ENCODE measurements around the gene EML6.

EML6 gene

GRCh38 chr2:54760310-54760709, 36.8 kb downstream of the EML6 start:
- TF ChIP-seq CTCF (IDR thresholded peaks at IDR 0.05; ENCODE audit: low read depth, low read length) = no peak
- no peak for TF ChIP-seq MYC (IDR thresholded peaks at IDR 0.05; ENCODE audit: low read depth, low read length)
- no peak for TF ChIP-seq POLR2A (IDR thresholded peaks at IDR 0.05; ENCODE audit: extremely low read depth, insufficient read length)
- TF ChIP-seq MAX (IDR thresholded peaks at IDR 0.05; ENCODE audit: low read depth, low read length) = no peak
- DNase-seq (ENCODE audit: low read depth) = no peak
- no peak overlapping the region for H3K4me3 ChIP-seq (ENCODE audit: low read depth, low read length)

DNA sequence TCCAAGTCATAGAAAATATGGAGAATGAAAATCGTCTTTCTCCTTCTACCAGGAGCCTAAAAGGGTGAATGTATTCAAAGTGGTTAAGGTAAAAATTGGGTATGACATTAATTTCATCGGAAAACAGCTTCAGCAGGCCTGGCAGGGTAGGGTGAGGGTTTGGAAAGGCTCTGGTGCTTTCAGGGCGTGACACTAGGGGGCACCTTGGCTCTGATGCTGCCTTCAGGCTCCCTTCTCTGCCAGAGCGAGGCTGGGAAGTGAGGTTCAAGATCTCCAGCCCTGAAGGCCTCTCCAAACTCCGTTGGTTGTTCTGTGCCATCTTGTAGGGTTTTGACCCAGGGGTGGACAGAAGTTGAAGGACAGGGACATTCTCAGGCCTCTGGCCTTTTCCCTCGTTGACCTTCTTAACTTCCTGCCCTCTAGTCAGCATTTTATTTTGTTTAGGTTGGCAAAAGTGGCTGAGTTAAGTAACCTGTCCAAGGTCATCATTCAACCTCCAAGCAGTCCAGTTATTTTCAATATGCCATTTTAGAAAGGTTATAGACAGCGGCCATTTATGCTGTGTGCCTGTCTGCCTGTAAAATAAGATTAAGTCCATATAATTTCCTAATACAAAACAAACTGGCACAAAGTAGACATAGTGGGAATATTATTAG, 40.3 kb downstream of the EML6 start:
- TF ChIP-seq MYC (IDR thresholded peaks at IDR 0.05; ENCODE audit: low read depth, low read length) = no peak
- peak; percentile 71 for TF ChIP-seq CTCF (IDR thresholded peaks at IDR 0.05; ENCODE audit: low read depth, low read length)
- TF ChIP-seq POLR2A (IDR thresholded peaks at IDR 0.05; ENCODE audit: extremely low read depth, insufficient read length) = no peak
- TF ChIP-seq MAX (IDR thresholded peaks at IDR 0.05; ENCODE audit: low read depth, low read length) = no peak
- DNase-seq (ENCODE audit: low read depth) = peak; percentile 46
- no peak overlapping the region for H3K4me3 ChIP-seq (ENCODE audit: low read depth, low read length)

DNA sequence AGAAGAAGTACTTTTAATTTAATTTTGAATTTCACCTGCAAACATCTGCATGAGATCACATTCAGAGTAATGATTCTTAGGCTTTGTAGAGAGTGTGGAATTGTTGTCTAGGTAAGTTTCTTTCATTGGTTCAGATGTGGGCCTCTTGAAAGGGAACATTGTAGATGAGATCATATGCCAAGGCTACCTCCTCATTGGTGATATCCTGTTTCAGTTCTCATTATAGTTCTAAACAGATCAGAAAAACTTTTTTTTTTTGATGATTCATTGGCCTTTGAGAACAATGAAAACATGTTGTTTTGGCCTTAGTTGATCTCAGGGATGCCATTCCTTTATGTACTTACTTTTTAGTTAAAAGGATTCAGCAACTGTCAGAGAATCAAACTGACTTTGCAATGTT, 44.5 kb downstream of the EML6 start:
- no peak for TF ChIP-seq CTCF (IDR thresholded peaks at IDR 0.05; ENCODE audit: low read depth, low read length)
- no peak for TF ChIP-seq POLR2A (IDR thresholded peaks at IDR 0.05; ENCODE audit: extremely low read depth, insufficient read length)
- no peak for TF ChIP-seq MAX (IDR thresholded peaks at IDR 0.05; ENCODE audit: low read depth, low read length)
- TF ChIP-seq MYC (IDR thresholded peaks at IDR 0.05; ENCODE audit: low read depth, low read length) = no peak
- H3K4me3 ChIP-seq (ENCODE audit: low read depth, low read length) = no peak overlapping the region
- no peak for DNase-seq (ENCODE audit: low read depth)

DNA sequence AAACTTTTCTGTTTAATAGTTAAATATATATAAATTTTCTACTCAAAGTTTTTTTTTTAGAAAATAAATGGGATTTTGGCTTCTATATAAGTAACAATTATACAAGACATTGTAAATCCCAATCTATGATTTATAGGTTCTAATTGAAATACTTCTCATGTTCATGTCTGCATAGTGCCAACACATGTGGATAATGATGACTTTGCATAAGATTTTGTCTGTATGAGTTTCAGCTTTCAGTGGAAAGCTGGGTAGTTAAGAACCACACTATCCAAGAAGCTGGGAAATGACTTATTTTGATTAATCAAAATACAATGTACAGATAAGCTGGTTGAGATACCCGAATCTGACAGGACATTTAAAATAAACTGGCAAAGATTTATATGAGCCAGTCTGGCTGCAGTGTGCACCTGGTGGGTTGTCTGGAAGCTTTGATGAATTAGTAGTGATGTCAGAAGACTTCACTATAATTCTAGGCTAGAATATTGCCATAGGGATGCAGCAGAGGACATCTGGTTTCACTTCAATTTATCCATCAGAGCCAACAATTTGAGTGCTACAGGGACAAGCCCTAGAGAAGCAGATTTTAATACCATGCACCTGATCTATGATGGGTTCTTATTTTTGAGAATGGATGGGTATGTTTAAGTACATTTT, 45.4 kb downstream of the EML6 start:
- DNase-seq (ENCODE audit: low read depth) = no peak
- no peak for TF ChIP-seq MYC (IDR thresholded peaks at IDR 0.05; ENCODE audit: low read depth, low read length)
- TF ChIP-seq POLR2A (IDR thresholded peaks at IDR 0.05; ENCODE audit: extremely low read depth, insufficient read length) = no peak
- no peak for TF ChIP-seq MAX (IDR thresholded peaks at IDR 0.05; ENCODE audit: low read depth, low read length)
- no peak for TF ChIP-seq CTCF (IDR thresholded peaks at IDR 0.05; ENCODE audit: low read depth, low read length)
- no peak overlapping the region for H3K4me3 ChIP-seq (ENCODE audit: low read depth, low read length)

- no peak for TF ChIP-seq MYC (IDR thresholded peaks at IDR 0.05; ENCODE audit: low read depth, low read length)
- no peak for TF ChIP-seq MAX (IDR thresholded peaks at IDR 0.05; ENCODE audit: low read depth, low read length)
- no peak for TF ChIP-seq POLR2A (IDR thresholded peaks at IDR 0.05; ENCODE audit: extremely low read depth, insufficient read length)
- no peak for TF ChIP-seq CTCF (IDR thresholded peaks at IDR 0.05; ENCODE audit: low read depth, low read length)
- no peak overlapping the region for H3K4me3 ChIP-seq (ENCODE audit: low read depth, low read length)
- no peak for DNase-seq (ENCODE audit: low read depth)
Observed at GRCh38 chr2:54770211-54770610, 46.7 kb downstream of the EML6 start.
